ENCODE results near the gene NEXMIF.
"Not testable (repeated sequence)": the region's sequence is repeated elsewhere in the genome, so short reads cannot be mapped to it uniquely, and the experiment has no call there.

The NEXMIF gene

GRCh38 chrX:74797338-74797887, 127.8 kb downstream of the NEXMIF start:
- Histone ChIP-seq H3K9me3 (ENCODE audit: control insufficient read depth in 2 of 2, low read length in 2 of 2) (no peaks in the 10 kb centered on the region), H3K9ac (ENCODE audit: low read length in 2 of 2) (no peak overlapping the region), H3K4me3 (ENCODE audit: low read length in 2 of 2) (no peak overlapping the region), H3K27me3 (ENCODE audit: control insufficient read depth in 1 of 2, insufficient read depth in 2 of 2, low read length in 2 of 2) (no peaks in the 10 kb centered on the region), H3K27ac (ENCODE audit: low read length) (no peak overlapping the region), H3K4me1 (ENCODE audit: control insufficient read depth, insufficient read depth, low read length) (no peaks in the 10 kb centered on the region), H3K36me3 (ENCODE audit: control insufficient read depth in 2 of 2, insufficient read depth in 2 of 2, low read length in 2 of 2) (no peaks in the 10 kb centered on the region)

GRCh38 chrX:74788545-74789086, 136.6 kb downstream of the NEXMIF start:
- no peak overlapping the region for H3K4me3 ChIP-seq (ENCODE audit: low read length in 2 of 2)
- H3K36me3 ChIP-seq (ENCODE audit: control insufficient read depth in 2 of 2, insufficient read depth in 2 of 2, low read length in 2 of 2): no peaks in the 10 kb centered on the region
- H3K27ac ChIP-seq (ENCODE audit: low read length): no peak overlapping the region
- no peaks in the 10 kb centered on the region for H3K4me1 ChIP-seq (ENCODE audit: control insufficient read depth, insufficient read depth, low read length)
- no peaks in the 10 kb centered on the region for H3K27me3 ChIP-seq (ENCODE audit: control insufficient read depth in 1 of 2, insufficient read depth in 2 of 2, low read length in 2 of 2)
- no peaks in the 10 kb centered on the region for H3K9me3 ChIP-seq (ENCODE audit: control insufficient read depth in 2 of 2, low read length in 2 of 2)
- no peak overlapping the region for H3K9ac ChIP-seq (ENCODE audit: low read length in 2 of 2)

GRCh38 chrX:74784629-74785028, 140.6 kb downstream of the NEXMIF start:
- peaks cover 0 to 2% of the 10 kb centered on the region in 2 donors for H3K27me3 ChIP-seq (ENCODE audit: control insufficient read depth in 1 of 2, insufficient read depth in 2 of 2, low read length in 2 of 2)
- no peak overlapping the region for H3K4me3 ChIP-seq (ENCODE audit: low read length in 2 of 2)
- no peaks in the 10 kb centered on the region for H3K4me1 ChIP-seq (ENCODE audit: control insufficient read depth, insufficient read depth, low read length)
- no peaks in the 10 kb centered on the region for H3K36me3 ChIP-seq (ENCODE audit: control insufficient read depth in 2 of 2, insufficient read depth in 2 of 2, low read length in 2 of 2)
- H3K9ac ChIP-seq (ENCODE audit: low read length in 2 of 2): no peak overlapping the region
- H3K27ac ChIP-seq (ENCODE audit: low read length): no peak overlapping the region
- no peaks in the 10 kb centered on the region for H3K9me3 ChIP-seq (ENCODE audit: control insufficient read depth in 2 of 2, low read length in 2 of 2)

GRCh38 chrX:74781507-74782034, 143.7 kb downstream of the NEXMIF start:
- no peak overlapping the region for H3K4me3 ChIP-seq (ENCODE audit: low read length in 2 of 2)
- no peaks in the 10 kb centered on the region for H3K9me3 ChIP-seq (ENCODE audit: control insufficient read depth in 2 of 2, low read length in 2 of 2)
- no peak overlapping the region for H3K9ac ChIP-seq (ENCODE audit: low read length in 2 of 2)
- no peaks in the 10 kb centered on the region for H3K36me3 ChIP-seq (ENCODE audit: control insufficient read depth in 2 of 2, insufficient read depth in 2 of 2, low read length in 2 of 2)
- no peak overlapping the region for H3K27ac ChIP-seq (ENCODE audit: low read length)
- H3K4me1 ChIP-seq (ENCODE audit: control insufficient read depth, insufficient read depth, low read length): no peaks in the 10 kb centered on the region
- H3K27me3 ChIP-seq (ENCODE audit: control insufficient read depth in 1 of 2, insufficient read depth in 2 of 2, low read length in 2 of 2): peaks cover 0 to 2% of the 10 kb centered on the region in 2 donors

- Histone ChIP-seq H3K9ac (ENCODE audit: low read length in 2 of 2) (no peak overlapping the region), H3K27me3 (ENCODE audit: control insufficient read depth in 1 of 2, insufficient read depth in 2 of 2, low read length in 2 of 2) (peaks cover 0 to 2% of the 10 kb centered on the region in 2 donors), H3K4me1 (ENCODE audit: control insufficient read depth, insufficient read depth, low read length) (no peaks in the 10 kb centered on the region), H3K4me3 (ENCODE audit: low read length in 2 of 2) (no peak overlapping the region), H3K36me3 (ENCODE audit: control insufficient read depth in 2 of 2, insufficient read depth in 2 of 2, low read length in 2 of 2) (no peaks in the 10 kb centered on the region), H3K27ac (ENCODE audit: low read length) (no peak overlapping the region), H3K9me3 (ENCODE audit: control insufficient read depth in 2 of 2, low read length in 2 of 2) (no peaks in the 10 kb centered on the region)
These were observed 146.1 kb downstream of the NEXMIF start for GRCh38 chrX:74779175-74779574.

- Histone ChIP-seq H3K27ac (ENCODE audit: low read length) (no peak overlapping the region), H3K36me3 (ENCODE audit: control insufficient read depth in 2 of 2, insufficient read depth in 2 of 2, low read length in 2 of 2) (no peaks in the 10 kb centered on the region), H3K9me3 (ENCODE audit: control insufficient read depth in 2 of 2, low read length in 2 of 2) (no peaks in the 10 kb centered on the region), H3K9ac (ENCODE audit: low read length in 2 of 2) (no peak overlapping the region), H3K4me3 (ENCODE audit: low read length in 2 of 2) (no peak overlapping the region), H3K27me3 (ENCODE audit: control insufficient read depth in 1 of 2, insufficient read depth in 2 of 2, low read length in 2 of 2) (peaks cover 0 to 2% of the 10 kb centered on the region in 2 donors), H3K4me1 (ENCODE audit: control insufficient read depth, insufficient read depth, low read length) (no peaks in the 10 kb centered on the region)
These were observed 150.3 kb downstream of the NEXMIF start for GRCh38 chrX:74774988-74775387.

GRCh38 chrX:74736450-74736849, 188.8 kb downstream of the NEXMIF start:
- Histone ChIP-seq H3K27me3 (ENCODE audit: control insufficient read depth in 1 of 2, insufficient read depth in 2 of 2, low read length in 2 of 2) (peaks cover 0 to 2% of the 10 kb centered on the region in 2 donors), H3K9me3 (ENCODE audit: control insufficient read depth in 2 of 2, low read length in 2 of 2) (no peaks in the 10 kb centered on the region), H3K4me3 (ENCODE audit: low read length in 2 of 2) (no peak overlapping the region), H3K9ac (ENCODE audit: low read length in 2 of 2) (no peak overlapping the region), H3K4me1 (ENCODE audit: control insufficient read depth, insufficient read depth, low read length) (no peaks in the 10 kb centered on the region), H3K27ac (ENCODE audit: low read length) (no peak overlapping the region), H3K36me3 (ENCODE audit: control insufficient read depth in 2 of 2, insufficient read depth in 2 of 2, low read length in 2 of 2) (no peaks in the 10 kb centered on the region)

GRCh38 chrX:74705269-74705668, 220.0 kb downstream of the NEXMIF start:
- H3K27ac ChIP-seq (ENCODE audit: low read length): no peak overlapping the region
- H3K36me3 ChIP-seq (ENCODE audit: control insufficient read depth in 2 of 2, insufficient read depth in 2 of 2, low read length in 2 of 2): no peaks in the 10 kb centered on the region
- H3K4me3 ChIP-seq (ENCODE audit: low read length in 2 of 2): no peak overlapping the region
- no peak overlapping the region for H3K9ac ChIP-seq (ENCODE audit: low read length in 2 of 2)
- no peaks in the 10 kb centered on the region for H3K4me1 ChIP-seq (ENCODE audit: control insufficient read depth, insufficient read depth, low read length)
- peaks cover 0 to 6% of the 10 kb centered on the region in 2 donors for H3K27me3 ChIP-seq (ENCODE audit: control insufficient read depth in 1 of 2, insufficient read depth in 2 of 2, low read length in 2 of 2)
- no peaks in the 10 kb centered on the region for H3K9me3 ChIP-seq (ENCODE audit: control insufficient read depth in 2 of 2, low read length in 2 of 2)

- H3K9me3 ChIP-seq (ENCODE audit: control insufficient read depth in 2 of 2, low read length in 2 of 2); H3K27ac ChIP-seq (ENCODE audit: low read length); H3K4me3 ChIP-seq (ENCODE audit: low read length in 2 of 2); H3K9ac ChIP-seq (ENCODE audit: low read length in 2 of 2); H3K36me3 ChIP-seq (ENCODE audit: control insufficient read depth in 2 of 2, insufficient read depth in 2 of 2, low read length in 2 of 2); H3K27me3 ChIP-seq (ENCODE audit: control insufficient read depth in 1 of 2, insufficient read depth in 2 of 2, low read length in 2 of 2); H3K4me1 ChIP-seq (ENCODE audit: control insufficient read depth, insufficient read depth, low read length): not testable (repeated sequence)
These were observed 223.9 kb downstream of the NEXMIF start for GRCh38 chrX:74701343-74701742.

GRCh38 chrX:74684466-74684865, 240.8 kb downstream of the NEXMIF start:
- Histone ChIP-seq H3K27ac (ENCODE audit: low read length) (no peak overlapping the region), H3K4me3 (ENCODE audit: low read length in 2 of 2) (no peak overlapping the region), H3K9ac (ENCODE audit: low read length in 2 of 2) (no peak overlapping the region), H3K36me3 (ENCODE audit: control insufficient read depth in 2 of 2, insufficient read depth in 2 of 2, low read length in 2 of 2) (no peaks in the 10 kb centered on the region), H3K27me3 (ENCODE audit: control insufficient read depth in 1 of 2, insufficient read depth in 2 of 2, low read length in 2 of 2) (no peaks in the 10 kb centered on the region), H3K4me1 (ENCODE audit: control insufficient read depth, insufficient read depth, low read length) (no peaks in the 10 kb centered on the region), H3K9me3 (ENCODE audit: control insufficient read depth in 2 of 2, low read length in 2 of 2) (no peaks in the 10 kb centered on the region)
